ENCODE results near the gene KMT5B.
A peak's percentile ranks its signal among the peaks of the same experiment; 100 is the strongest.

KMT5B gene

GRCh38 chr11:68133761-68134160, 79.3 kb downstream of the KMT5B start:
- in situ Hi-C loops (cut with HindIII; ENCODE audit: low pct_ligation_motif_present, low pct_unique_long_range_greater_than_20kb, low sequenced_read_pairs) = no loop called here
- DNase-seq = no peak

DNA sequence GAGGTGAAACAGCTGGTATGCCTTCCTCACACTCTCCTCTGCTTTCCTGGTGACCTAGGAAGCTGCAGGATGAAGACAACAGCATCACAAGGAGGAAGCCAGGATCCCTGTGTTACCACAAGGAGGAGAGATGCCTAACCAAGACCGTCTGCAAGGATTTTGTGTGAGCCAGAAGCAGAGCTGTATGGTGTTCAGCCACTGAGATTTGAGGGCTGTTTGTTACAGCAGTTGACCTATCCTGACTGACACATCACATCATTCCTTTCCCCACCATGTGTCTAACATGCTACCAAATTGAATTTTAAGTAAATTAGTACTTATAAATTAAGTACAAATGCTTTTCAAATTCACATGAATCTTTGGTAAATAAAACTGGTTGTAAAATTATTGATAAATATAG, 83.0 kb downstream of the KMT5B start:
- in situ Hi-C loops (cut with HindIII; ENCODE audit: low pct_ligation_motif_present, low pct_unique_long_range_greater_than_20kb, low sequenced_read_pairs) = no loop called here
- no peak for DNase-seq

- DNase-seq = peak; percentile 39
- in situ Hi-C loops (cut with HindIII; ENCODE audit: low pct_ligation_motif_present, low pct_unique_long_range_greater_than_20kb, low sequenced_read_pairs) = no loop called here
Measured at GRCh38 chr11:68128682-68129327, 84.3 kb downstream of the KMT5B start.

- DNase-seq = peak; percentile 70
- in situ Hi-C loops (cut with HindIII; ENCODE audit: low pct_ligation_motif_present, low pct_unique_long_range_greater_than_20kb, low sequenced_read_pairs) = no loop called here
Measured at GRCh38 chr11:68127714-68128681, 85.1 kb downstream of the KMT5B start.

DNA sequence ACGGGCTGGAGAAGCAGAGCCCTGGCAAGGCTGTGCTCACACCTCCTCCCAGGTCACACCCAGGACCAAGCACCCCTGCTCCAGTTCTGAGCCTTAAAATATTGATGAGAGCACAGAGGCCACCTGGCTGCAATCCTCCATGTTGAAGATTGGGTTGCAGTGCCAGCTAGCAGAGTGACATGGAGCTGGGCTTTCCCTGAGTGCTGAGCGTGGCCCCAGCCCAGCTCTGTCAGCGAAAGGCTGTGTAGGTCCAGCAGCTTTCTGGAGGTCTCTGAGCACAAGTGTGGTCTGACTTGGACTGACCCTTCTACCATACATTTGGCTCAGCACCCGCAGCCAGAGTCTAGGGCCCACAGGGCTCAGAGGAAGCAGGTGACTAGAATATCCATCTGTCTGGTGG, 87.9 kb downstream of the KMT5B start:
- DNase-seq = no peak
- in situ Hi-C loops (cut with HindIII; ENCODE audit: low pct_ligation_motif_present, low pct_unique_long_range_greater_than_20kb, low sequenced_read_pairs) = no loop called here

DNA sequence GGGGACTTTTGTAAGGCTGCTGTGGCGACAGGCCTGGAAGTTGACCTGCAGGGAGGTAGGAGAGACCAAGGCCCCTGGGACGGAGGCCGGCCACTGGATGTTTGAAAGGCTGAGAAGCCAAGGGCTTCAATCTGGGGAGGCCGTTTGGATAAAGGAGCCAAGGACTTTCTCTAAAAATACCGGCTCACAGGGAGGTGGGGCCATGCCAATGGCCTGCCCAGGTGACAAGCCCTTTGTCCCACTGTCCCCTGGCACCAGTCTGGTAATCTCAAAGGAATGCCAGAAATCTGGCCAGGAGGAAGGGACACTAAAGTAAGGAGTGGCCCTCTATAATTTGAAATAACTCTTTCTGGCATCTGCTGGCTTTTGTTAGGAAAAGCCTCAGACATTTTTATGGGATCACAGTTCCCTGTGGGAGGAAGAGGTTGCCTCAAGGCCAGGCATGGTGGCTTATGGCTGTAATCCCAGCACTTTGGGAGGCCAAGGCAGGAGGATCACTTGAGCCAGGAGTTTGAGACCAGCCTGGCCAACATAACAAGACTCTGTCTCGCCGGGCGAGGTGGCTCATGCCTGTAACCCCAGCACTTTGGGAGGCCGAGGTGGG, 90.1 kb downstream of the KMT5B start:
- in situ Hi-C loops (cut with HindIII; ENCODE audit: low pct_ligation_motif_present, low pct_unique_long_range_greater_than_20kb, low sequenced_read_pairs) = no loop called here
- no peak for DNase-seq

DNA sequence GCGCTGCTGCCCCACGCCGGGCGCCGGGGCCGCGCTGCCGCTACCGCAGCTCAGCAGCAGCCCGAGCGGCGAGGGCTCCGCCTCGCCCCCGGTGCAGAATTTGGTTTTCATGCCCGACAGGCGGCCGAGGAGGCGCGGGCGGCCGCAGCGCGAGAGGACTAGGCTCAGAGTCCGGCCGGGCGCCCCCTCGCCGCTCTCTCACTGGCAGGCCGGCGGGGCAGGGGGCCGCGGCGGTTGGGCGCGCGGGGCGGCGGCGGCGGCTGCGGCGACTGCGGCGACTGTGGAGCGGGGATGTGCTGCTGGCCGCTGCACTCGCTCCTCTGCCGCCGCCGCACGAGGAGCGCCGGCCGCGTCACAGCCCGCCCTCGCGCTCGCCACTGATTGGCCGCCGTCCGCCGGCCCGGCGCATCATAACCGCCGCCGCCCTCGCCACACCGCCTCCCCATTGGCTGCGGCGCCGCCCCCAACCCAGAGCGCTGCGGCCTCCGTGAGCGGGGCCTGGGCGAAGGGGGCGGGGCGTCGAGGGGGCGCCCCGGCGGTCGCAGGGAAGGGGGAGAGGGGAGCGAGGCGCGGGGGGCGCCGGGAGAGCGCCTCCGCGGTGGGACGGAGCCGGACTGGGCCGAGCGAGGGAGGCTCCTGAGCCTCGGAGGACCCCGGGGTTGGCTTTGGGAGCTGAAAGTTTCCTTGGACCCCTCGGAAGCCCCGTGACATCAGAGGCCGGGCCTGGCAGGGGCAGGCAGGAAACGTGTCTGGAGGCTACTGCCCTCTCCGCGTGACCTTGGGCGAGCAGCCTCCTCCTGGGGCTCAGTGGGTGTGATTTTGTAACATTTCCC, 91.8 kb downstream of the KMT5B start, which contains the start of gene CHKA:
CHKA (minus strand) TSS at position 322 of the 833 bp plus-strand sequence; CDS start at position 111, 211 bp downstream.
- in situ Hi-C loops (cut with HindIII; ENCODE audit: low pct_ligation_motif_present, low pct_unique_long_range_greater_than_20kb, low sequenced_read_pairs) = no loop called here
- DNase-seq = peak; percentile 89

- peak; percentile 24 for DNase-seq
- in situ Hi-C loops (cut with HindIII; ENCODE audit: low pct_ligation_motif_present, low pct_unique_long_range_greater_than_20kb, low sequenced_read_pairs) = no loop called here
Measured at GRCh38 chr11:68120273-68121066, 92.6 kb downstream of the KMT5B start.

DNA sequence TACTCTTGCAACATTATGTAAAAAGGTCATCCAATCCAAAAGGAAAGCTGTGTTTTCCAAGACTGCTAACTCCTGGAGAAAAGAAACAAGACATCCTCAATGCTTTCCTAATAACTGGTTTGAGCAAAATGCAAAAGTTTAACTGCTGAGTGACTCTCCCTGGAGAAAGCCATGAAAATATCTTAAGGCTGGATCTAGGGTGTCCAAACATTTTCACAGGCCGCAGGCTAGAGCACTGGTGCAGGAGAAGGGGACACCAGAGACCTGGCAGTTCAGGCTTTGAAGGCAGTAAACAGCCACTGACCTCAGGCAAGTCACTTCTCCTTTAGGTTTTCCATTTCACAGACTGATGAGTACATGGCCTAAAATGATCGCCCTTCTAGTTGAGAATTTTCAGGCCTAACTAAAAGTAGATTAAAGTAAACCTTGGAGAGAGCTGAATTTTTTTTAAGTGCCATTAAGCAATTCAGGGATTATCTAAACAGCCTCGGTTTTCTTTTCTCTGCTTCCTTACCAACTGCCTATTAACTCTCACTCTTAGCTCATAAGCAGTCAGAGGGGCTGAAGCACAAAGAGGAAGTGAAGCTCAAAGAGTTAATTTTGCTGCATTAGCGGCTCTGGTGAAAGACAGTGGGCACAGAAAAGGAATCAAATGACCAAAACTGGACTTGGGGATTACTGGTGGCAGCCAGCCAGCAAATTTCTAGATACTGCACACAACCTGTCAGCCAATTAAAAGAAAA, 94.2 kb downstream of the KMT5B start:
- DNase-seq = no peak
- in situ Hi-C loops (cut with HindIII; ENCODE audit: low pct_ligation_motif_present, low pct_unique_long_range_greater_than_20kb, low sequenced_read_pairs) = no loop called here

DNA sequence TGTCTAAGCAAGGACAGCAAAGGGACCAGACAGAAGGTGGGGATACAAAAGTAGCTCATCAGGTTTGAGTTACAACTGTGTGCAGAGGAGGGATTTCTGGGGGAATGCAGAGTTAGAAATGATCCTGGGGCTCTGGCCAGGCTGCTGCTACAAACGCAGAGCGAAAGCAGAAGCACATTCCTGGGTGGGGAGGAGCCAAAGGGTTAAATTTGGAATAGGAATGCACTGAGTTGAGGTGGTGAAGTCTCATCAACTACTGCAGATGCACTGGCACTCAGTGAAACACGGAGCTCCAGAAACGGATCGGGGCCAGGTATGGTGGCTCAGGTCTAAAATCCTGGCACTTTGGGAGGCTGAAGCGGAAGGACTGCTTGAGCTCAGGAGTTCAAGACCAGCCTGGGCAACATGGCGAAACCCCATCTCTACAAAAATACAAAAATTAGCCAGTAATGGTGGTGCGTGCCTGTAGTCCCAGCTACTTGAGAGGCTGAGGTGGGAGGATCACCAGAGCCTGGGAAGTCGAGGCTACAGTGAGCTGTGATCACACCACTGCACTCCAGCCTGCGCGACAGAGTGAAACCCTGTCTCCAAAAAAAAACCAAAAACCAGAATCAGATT, 95.1 kb downstream of the KMT5B start:
- in situ Hi-C loops (cut with HindIII; ENCODE audit: low pct_ligation_motif_present, low pct_unique_long_range_greater_than_20kb, low sequenced_read_pairs) = no loop called here
- DNase-seq = no peak

DNA sequence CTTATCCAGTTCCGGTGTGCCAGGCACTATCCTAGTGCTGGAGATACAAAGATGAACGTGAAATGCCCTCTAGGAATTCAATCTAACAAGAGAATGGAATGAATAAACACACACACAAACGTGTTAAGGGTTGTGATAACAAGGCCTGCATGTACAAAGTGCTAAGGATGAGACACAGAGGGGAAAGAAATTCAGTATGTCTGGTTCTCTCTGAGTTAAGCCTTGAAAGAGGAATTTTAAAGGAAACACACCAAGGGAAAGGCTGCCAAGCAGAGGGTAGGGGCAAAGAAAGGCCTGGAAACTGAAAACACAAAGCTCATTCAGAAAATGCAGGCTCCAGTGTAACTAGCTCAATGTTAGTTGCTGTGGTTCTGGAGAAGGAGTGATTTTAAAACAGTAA, 96.1 kb downstream of the KMT5B start:
- DNase-seq = no peak
- in situ Hi-C loops (cut with HindIII; ENCODE audit: low pct_ligation_motif_present, low pct_unique_long_range_greater_than_20kb, low sequenced_read_pairs) = no loop called here

- in situ Hi-C loops (cut with HindIII; ENCODE audit: low pct_ligation_motif_present, low pct_unique_long_range_greater_than_20kb, low sequenced_read_pairs) = no loop called here
- DNase-seq = no peak
Measured at GRCh38 chr11:68116126-68116525, 97.0 kb downstream of the KMT5B start.

DNA sequence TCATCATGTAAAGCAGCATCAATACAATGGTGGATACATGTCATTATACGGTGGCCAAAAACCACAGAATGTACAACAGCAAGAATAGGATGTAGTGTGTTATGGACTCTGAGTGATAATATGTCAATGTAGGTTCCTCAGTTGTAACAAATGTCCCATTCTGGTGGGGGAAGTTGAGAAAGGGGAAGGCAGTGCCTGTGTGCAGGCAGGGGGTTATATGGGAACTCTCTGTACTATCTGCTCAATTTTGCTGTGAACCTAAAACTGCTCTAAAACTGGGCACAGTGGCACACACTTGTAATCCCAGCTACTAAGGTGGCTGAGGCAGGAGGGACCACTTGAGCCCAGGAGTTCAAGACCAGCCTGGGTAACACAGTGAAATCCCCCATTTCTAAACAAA, 97.8 kb downstream of the KMT5B start:
- DNase-seq = no peak

GRCh38 chr11:68113986-68114385, 99.1 kb downstream of the KMT5B start:
- in situ Hi-C loops (cut with HindIII; ENCODE audit: low pct_ligation_motif_present, low pct_unique_long_range_greater_than_20kb, low sequenced_read_pairs) = no loop called here
- no peak for DNase-seq

More for the DNA sequence above, 97.8 kb downstream of the KMT5B start:
- in situ Hi-C loops (cut with HindIII; ENCODE audit: low pct_ligation_motif_present, low pct_unique_long_range_greater_than_20kb, low sequenced_read_pairs) = no loop called here

DNA sequence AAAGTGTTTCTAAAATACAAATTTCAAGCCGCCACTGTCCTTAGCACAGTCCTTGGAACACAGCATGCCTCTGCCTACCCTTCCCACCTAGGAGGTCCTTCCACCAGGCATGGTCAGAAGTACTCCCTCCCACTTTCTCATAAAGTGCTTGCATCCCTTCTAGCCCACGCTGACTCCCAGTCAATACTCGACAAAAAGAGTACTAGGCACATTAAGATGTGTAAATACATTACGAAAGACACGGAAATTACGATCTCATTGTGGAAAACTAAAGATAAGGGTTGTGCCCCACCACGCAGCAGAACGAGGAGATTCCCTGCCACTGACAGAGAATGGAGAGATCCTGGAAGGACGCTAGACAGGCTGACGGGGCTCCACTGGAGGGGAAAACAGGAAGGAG, 105.4 kb downstream of the KMT5B start:
- no peak for DNase-seq
- in situ Hi-C loops (cut with HindIII; ENCODE audit: low pct_ligation_motif_present, low pct_unique_long_range_greater_than_20kb, low sequenced_read_pairs) = no loop called here

GRCh38 chr11:68106165-68106940, 106.7 kb downstream of the KMT5B start:
- DNase-seq = peak; percentile 79
- in situ Hi-C loops (cut with HindIII; ENCODE audit: low pct_ligation_motif_present, low pct_unique_long_range_greater_than_20kb, low sequenced_read_pairs) = no loop called here

Data from ACHN (cell line).